HCT116 (cell line): ENCODE results near the gene SPATA2L. TPM values are rescaled to one million over a fixed set of nuclear protein-coding genes. Genes with fewer than 3 reads are reported as not detected.

Experiments
- ATAC-seq: fragments of 200-7000 bp; cut with Tn5 transposase; 2 replicates; pipeline ENCODE4 v1.9.1; 2020; ENCODE audit warnings: mild to moderate bottlenecking, moderate library complexity
- BruUV-seq: library from RNA; stranded (reverse); fragments of 400-500 nt; replicated peaks from 2 replicates; lab custom pipeline; 2021; lab: Mats Ljungman, UMichigan
- CTCF ChIA-PET: fragments of 300-600 bp; sonication (Branson Sonifier 250); formaldehyde crosslinking; loops from one replicate; lab custom pipeline; 2021; ENCODE audit warnings: antibody characterized with exemption; lab: Charles Lee
- POLR2A ChIA-PET: fragments of 300-600, 350-600 bp; sonication (Branson Sonifier 250); formaldehyde crosslinking; loops from one replicate; lab custom pipeline; 2021; ENCODE audit warnings: antibody characterized with exemption; lab: Charles Lee
- RAD21 ChIA-PET, 2 experiments: fragments of 300-600 bp; sonication (Branson Sonifier 250); formaldehyde crosslinking; loops; one replicate each; lab custom pipeline; 2023; ENCODE audit warnings: low total read pairs in 2 of 2; ENCODE audit not compliant: uncharacterized antibody in 2 of 2, unreplicated experiment in 2 of 2, low non-redundant PET in 1 of 2; lab: Charles Lee
- DNase-seq: peaks from one replicate; pipeline ENCODE4 v3.0.0-alpha.2; 2010; ENCODE audit warnings: low read depth, low spot score
- H2AFZ ChIP-seq: fragments of 200-600 bp; shearing (Covaris generic), sonication (generic); 2 replicates; pipeline ENCODE4 v1.6.1; 2017; ENCODE audit warnings: low read depth, mixed run types, mixed read lengths, antibody characterized with exemption, low read length; ENCODE audit not compliant: poor library complexity, severe bottlenecking
- H3K27ac ChIP-seq: 2 replicates; pipeline ENCODE4 v1.5.1; 2012; ENCODE audit warnings: low read depth, low read length
- H3K27me3 ChIP-seq: fragments of 200-600 bp; sonication (generic); 2 replicates; pipeline ENCODE4 v1.6.1; 2016; ENCODE audit warnings: mixed run types, low read length, mixed read lengths; ENCODE audit not compliant: insufficient read depth
- H3K36me3 ChIP-seq, 2 experiments: fragments of 200-500 bp in 1 of 2; fragments of 200-600 bp in 1 of 2; sonication (Bioruptor generic) in 1 of 2; sonication (generic) in 1 of 2; 2 replicates each; pipeline versions ENCODE4 v1.5.1 to v1.6.1; 2014 to 2016; ENCODE audit warnings: low read length in 2 of 2, inconsistent platforms in 1 of 2, mixed read lengths in 1 of 2, mixed run types in 1 of 2; ENCODE audit not compliant: insufficient read depth in 2 of 2, control insufficient read depth in 1 of 2
- H3K4me1 ChIP-seq, 2 experiments: fragments of 200-600 bp in 1 of 2; sonication (generic) in 1 of 2; 2 replicates each; pipeline versions ENCODE4 v1.5.1 to v1.6.1; 2012 to 2017; ENCODE audit warnings: low read length in 2 of 2, inconsistent platforms in 1 of 2, mild to moderate bottlenecking in 1 of 2, mixed read lengths in 1 of 2, mixed run types in 1 of 2, moderate library complexity in 1 of 2; ENCODE audit not compliant: insufficient read depth in 2 of 2, control insufficient read depth in 1 of 2
- H3K4me2 ChIP-seq: fragments of 200-600 bp; sonication (generic); 2 replicates; pipeline ENCODE4 v1.6.1; 2017; ENCODE audit warnings: mixed run types, low read length, mixed read lengths
- H3K4me3 ChIP-seq, 2 experiments: fragments of 200-600 bp in 1 of 2; sonication (generic) in 1 of 2; replicated peaks in 1 of 2; 2 replicates each; pipeline ENCODE4 v1.5.1; 2011 to 2016; ENCODE audit warnings: low read length in 2 of 2, control low read depth in 1 of 2, low read depth in 1 of 2, mild to moderate bottlenecking in 1 of 2, mixed read lengths in 1 of 2, mixed run types in 1 of 2
- H3K79me2 ChIP-seq: fragments of 200-600 bp; sonication (generic); 2 replicates; pipeline ENCODE4 v1.6.1; 2017; ENCODE audit warnings: mild to moderate bottlenecking, mixed run types, low read length, moderate library complexity, mixed read lengths; ENCODE audit not compliant: insufficient read depth
- H3K9ac ChIP-seq: fragments of 200-600 bp; sonication (generic); 2 replicates; pipeline ENCODE4 v1.6.1; 2016; ENCODE audit warnings: low read length, mixed read lengths
- H3K9me2 ChIP-seq: fragments of 200-600 bp; sonication (generic), shearing (Covaris generic); 2 replicates; pipeline ENCODE4 v1.6.1; 2017; ENCODE audit warnings: mixed run types, mild to moderate bottlenecking, moderate library complexity; ENCODE audit not compliant: insufficient read depth
- H3K9me3 ChIP-seq, 2 experiments: fragments of 200-500 bp in 1 of 2; fragments of 200-600 bp in 1 of 2; sonication (Bioruptor generic) in 1 of 2; sonication (generic) in 1 of 2; 2 replicates each; pipeline ENCODE4 v1.6.1; 2014 to 2017; ENCODE audit warnings: low read length in 2 of 2, mixed read lengths in 2 of 2, inconsistent platforms in 1 of 2, low read depth in 1 of 2, mild to moderate bottlenecking in 1 of 2, mixed run types in 1 of 2, moderate library complexity in 1 of 2; ENCODE audit not compliant: control insufficient read depth in 1 of 2, insufficient read depth in 1 of 2
- H4K20me1 ChIP-seq: fragments of 200-600 bp; sonication (generic), shearing (Covaris generic); 2 replicates; pipeline ENCODE4 v1.6.1; 2017; ENCODE audit warnings: mixed run types, mild to moderate bottlenecking, moderate library complexity; ENCODE audit not compliant: insufficient read depth
- ATF3 ChIP-seq: IDR thresholded peaks from 2 replicates; pipeline ENCODE4 v1.6.1; 2012
- CBX3 ChIP-seq: IDR thresholded peaks from 2 replicates; pipeline ENCODE4 v1.6.1; 2012; ENCODE audit warnings: low read depth
- CEBPB ChIP-seq: IDR thresholded peaks from 2 replicates; pipeline ENCODE4 v1.6.1; 2012; ENCODE audit warnings: low read depth
- CTCF ChIP-seq, 3 experiments: fragments of 200-600 bp in 1 of 3; sonication (generic) in 1 of 3; IDR thresholded peaks in 2 of 3; conservative IDR thresholded peaks in 1 of 3; 2 replicates each; pipeline ENCODE4 v1.5.1; 2012 to 2017; ENCODE audit warnings: low read depth in 2 of 3, low read length in 2 of 3, antibody characterized with exemption in 1 of 3, borderline replicate concordance in 1 of 3, control low read depth in 1 of 3, mild to moderate bottlenecking in 1 of 3, mixed read lengths in 1 of 3, mixed run types in 1 of 3, moderate library complexity in 1 of 3; ENCODE audit not compliant: insufficient read depth in 1 of 3
- JUND ChIP-seq: IDR thresholded peaks from 2 replicates; pipeline ENCODE4 v1.6.1; 2012
- POLR2A ChIP-seq: IDR thresholded peaks from 2 replicates; pipeline ENCODE4 v1.7.0; 2011; ENCODE audit warnings: borderline replicate concordance; ENCODE audit not compliant: insufficient read depth, insufficient read length; ENCODE audit errors: extremely low read depth
- POLR2AphosphoS5 ChIP-seq: IDR thresholded peaks from 2 replicates; pipeline ENCODE4 v1.6.1; 2011; ENCODE audit warnings: mild to moderate bottlenecking, low read depth, low read length, moderate library complexity
- RAD21 ChIP-seq: IDR thresholded peaks from 2 replicates; pipeline ENCODE4 v1.6.1; 2012; ENCODE audit warnings: low read depth, mild to moderate bottlenecking
- REST ChIP-seq: IDR thresholded peaks from 2 replicates; pipeline ENCODE4 v1.6.1; 2012; ENCODE audit warnings: low read depth
- SIN3A ChIP-seq: IDR thresholded peaks from 2 replicates; pipeline ENCODE4 v1.6.1; 2012; ENCODE audit warnings: low read depth
- TCF7L2 ChIP-seq: IDR thresholded peaks from 2 replicates; pipeline ENCODE4 v1.7.0; 2011; ENCODE audit warnings: borderline replicate concordance, inconsistent platforms; ENCODE audit not compliant: insufficient read depth, insufficient read length; ENCODE audit errors: extremely low read depth
- YY1 ChIP-seq: IDR thresholded peaks from 2 replicates; pipeline ENCODE4 v1.6.1; 2011; ENCODE audit warnings: low read length, low read depth, moderate library complexity, mild to moderate bottlenecking; ENCODE audit not compliant: insufficient replicate concordance; ENCODE audit errors: extremely low read depth
- ZNF274 ChIP-seq: fragments of 200-500 bp; sonication (Bioruptor generic); IDR thresholded peaks from 2 replicates; pipeline ENCODE4 v1.6.1; 2014; ENCODE audit warnings: mild to moderate bottlenecking, low read depth, low read length, inconsistent platforms
- intact Hi-C: fragments of 100-400 bp; cut with micrococcal nuclease; formaldehyde crosslinking; loops from 2 replicates; pipeline ENCODE4 v1.10.0; 2022
- total RNA-seq: library from RNA; stranded (reverse); gene quantifications from one replicate; pipeline ENCODE4 v1.2.1, GENCODE V29; 2021; ENCODE audit not compliant: unreplicated experiment
- TF ChIP-seq, protein P1 (sequence below): IDR thresholded peaks from 2 replicates; pipeline ENCODE4 v1.6.1; 2011; ENCODE audit warnings: mild to moderate bottlenecking, low read length, moderate library complexity; ENCODE audit not compliant: insufficient replicate concordance; ENCODE audit errors: extremely low read depth
- TF ChIP-seq, protein P2 (sequence below): IDR thresholded peaks from 2 replicates; pipeline ENCODE4 v1.6.1; 2012

Gene SPATA2L
- total RNA-seq, 1 experiment from 2014 or later = 50.5 TPM

DNA sequence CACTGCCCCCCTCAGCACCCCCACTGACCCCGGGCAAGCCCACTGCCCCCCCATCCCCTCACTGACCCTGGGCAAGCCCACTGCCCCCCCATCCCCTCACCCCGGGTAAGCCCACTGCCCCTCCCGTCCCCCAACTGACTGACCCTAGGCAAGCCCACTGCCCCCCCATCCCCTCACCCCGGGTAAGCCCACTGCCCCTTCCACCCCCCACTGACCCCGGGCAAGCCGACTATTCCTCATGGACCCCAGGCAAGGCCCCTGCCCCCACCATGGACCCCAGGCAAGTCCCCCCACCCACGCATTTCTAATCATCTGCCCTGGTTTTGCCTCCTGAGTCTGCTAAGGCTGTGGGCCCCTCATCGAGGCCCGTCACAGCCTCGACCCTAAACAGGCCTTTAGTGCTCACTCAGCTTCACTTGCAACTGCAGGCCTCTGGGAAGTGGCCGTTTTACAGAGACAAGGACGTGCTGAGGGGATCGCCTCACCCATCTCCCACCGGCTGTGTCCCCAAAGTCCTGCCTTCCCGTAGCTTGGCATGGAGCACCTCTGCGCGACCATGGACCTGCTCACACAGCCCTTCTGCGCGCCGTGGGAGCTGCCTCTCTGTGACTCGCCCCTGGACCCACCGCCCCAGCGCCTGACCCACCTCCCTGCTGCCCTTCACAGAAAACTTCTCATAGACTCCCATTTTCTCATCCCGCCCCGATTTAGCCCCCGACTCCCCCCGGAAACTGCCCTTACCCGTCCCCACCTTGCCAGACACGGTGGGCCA lies 15.6 kb upstream of the SPATA2L start (continued):
- no peak for TF ChIP-seq REST
- no peak for TF ChIP-seq POLR2AphosphoS5
- TF ChIP-seq, protein P1, sequence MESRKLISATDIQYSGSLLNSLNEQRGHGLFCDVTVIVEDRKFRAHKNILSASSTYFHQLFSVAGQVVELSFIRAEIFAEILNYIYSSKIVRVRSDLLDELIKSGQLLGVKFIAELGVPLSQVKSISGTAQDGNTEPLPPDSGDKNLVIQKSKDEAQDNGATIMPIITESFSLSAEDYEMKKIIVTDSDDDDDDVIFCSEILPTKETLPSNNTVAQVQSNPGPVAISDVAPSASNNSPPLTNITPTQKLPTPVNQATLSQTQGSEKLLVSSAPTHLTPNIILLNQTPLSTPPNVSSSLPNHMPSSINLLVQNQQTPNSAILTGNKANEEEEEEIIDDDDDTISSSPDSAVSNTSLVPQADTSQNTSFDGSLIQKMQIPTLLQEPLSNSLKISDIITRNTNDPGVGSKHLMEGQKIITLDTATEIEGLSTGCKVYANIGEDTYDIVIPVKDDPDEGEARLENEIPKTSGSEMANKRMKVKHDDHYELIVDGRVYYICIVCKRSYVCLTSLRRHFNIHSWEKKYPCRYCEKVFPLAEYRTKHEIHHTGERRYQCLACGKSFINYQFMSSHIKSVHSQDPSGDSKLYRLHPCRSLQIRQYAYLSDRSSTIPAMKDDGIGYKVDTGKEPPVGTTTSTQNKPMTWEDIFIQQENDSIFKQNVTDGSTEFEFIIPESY = no peak
- no peak for TF ChIP-seq YY1

- intact Hi-C loops = no loop called here
- H3K79me2 ChIP-seq = peaks cover 42% of the 10 kb centered on the region
- ATAC-seq (no peak), DNase-seq (no peak)
- ChIA-PET RAD21 (no interaction called here), CTCF (interaction anchor here (1.3 kb wide), 1 partner anchor 12 kb away, joined by 3 read pairs; no protein-coding TSS in a partner anchor), POLR2A (interaction anchor here (0.9 to 2.0 kb wide), 2 partner anchors 10 to 15 kb away, joined by 3 to 7 read pairs; partner anchors contain the start of gene SPATA2L)
- H3K9me2 ChIP-seq = no peaks in the 10 kb centered on the region
- BruUV-seq = no TSS peak
- no peaks in the 10 kb centered on the region for H4K20me1 ChIP-seq
- H2AFZ ChIP-seq = no peak overlapping the region
- no peak overlapping the region for H3K4me2 ChIP-seq
- H3K4me1 ChIP-seq = peaks cover 18 to 65% of the 10 kb centered on the region in 2 experiments
- no peak overlapping the region for H3K9ac ChIP-seq
- H3K36me3 ChIP-seq = peaks cover 9 to 27% of the 10 kb centered on the region in 2 experiments
- no peak overlapping the region; the same call in 1 of the 2 replicates for H3K27ac ChIP-seq
- H3K4me3 ChIP-seq = no peak overlapping the region
- H3K9me3 ChIP-seq = no peaks in the 10 kb centered on the region
- H3K27me3 ChIP-seq = no peaks in the 10 kb centered on the region
- TF ChIP-seq JUND (no peak), POLR2A (no peak), YY1 (no peak), ZNF274 (no peak), CEBPB (no peak), CTCF (IDR thresholded peaks at IDR 0.05 in 2 of 3, conservative IDR thresholded peaks at IDR 0.05 in 1 of 3; ENCODE audit: borderline replicate concordance in 1 of 3, insufficient read depth in 1 of 3, low read depth in 2 of 3, low read length in 2 of 3) (no peak), POLR2AphosphoS5 (no peak), ATF3 (no peak), SIN3A (no peak), RAD21 (no peak), CBX3 (no peak), TCF7L2 (no peak)
- TF ChIP-seq, protein P2, sequence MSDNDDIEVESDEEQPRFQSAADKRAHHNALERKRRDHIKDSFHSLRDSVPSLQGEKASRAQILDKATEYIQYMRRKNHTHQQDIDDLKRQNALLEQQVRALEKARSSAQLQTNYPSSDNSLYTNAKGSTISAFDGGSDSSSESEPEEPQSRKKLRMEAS = no peak
Measured at GRCh38 chr16:89716493-89716892, 15.0 kb upstream of the SPATA2L start.
